ENCODE data around the gene MOGAT1.
A peak's percentile ranks its signal among the peaks of the same experiment; 100 is the strongest.

The MOGAT1 gene

GRCh38 chr2:222756951-222757650, 85.6 kb downstream of the MOGAT1 start:
- no peaks in the 10 kb centered on the region for H3K9me3 ChIP-seq (ENCODE audit: control insufficient read depth, low read length)
- 61 to 67% methylated on average over 4 to 5 of the region's 5 CpGs for whole genome bisulfite sequencing, 2 experiments (ENCODE audit: insufficient coverage in 2 of 2)
- H3K27ac ChIP-seq (ENCODE audit: low read depth, low read length, severe bottlenecking), result peak overlapping the region; percentile 75
- no peak overlapping the region for H3K4me3 ChIP-seq (ENCODE audit: extremely low read depth, insufficient read depth, low read length, poor library complexity, severe bottlenecking)
- peaks cover 31% of the 10 kb centered on the region for H3K4me1 ChIP-seq (ENCODE audit: control insufficient read depth, insufficient read depth, low read length, poor library complexity, severe bottlenecking)
- no peaks in the 10 kb centered on the region for H3K36me3 ChIP-seq (ENCODE audit: control insufficient read depth, insufficient read depth, low read length)
